Activated CD4-positive, alpha-beta T cell treated with anti-CD3 and anti-CD28 coated beads for 48 hours (primary cell): ENCODE data around the gene AP2B1.
A peak's percentile ranks its signal among the peaks of the same experiment; 100 is the strongest.
"Not testable (repeated sequence)": the region's sequence is repeated elsewhere in the genome, so short reads cannot be mapped to it uniquely, and the experiment has no call there.

Experiments used
- DNase-seq: peaks from one replicate; pipeline ENCODE4 v3.0.0-alpha.2; 2020

AP2B1 gene

GRCh38 chr17:35577830-35578196 is 9.3 kb upstream of the AP2B1 start:
- no peak for DNase-seq

- DNase-seq: peak; percentile 89
Observed at GRCh38 chr17:35578197-35578928, 8.8 kb upstream of the AP2B1 start, which contains the start of gene PEX12. PEX12 (minus strand) TSS chr17:35578571; CDS start chr17:35578021, 550 bp downstream.

DNA sequence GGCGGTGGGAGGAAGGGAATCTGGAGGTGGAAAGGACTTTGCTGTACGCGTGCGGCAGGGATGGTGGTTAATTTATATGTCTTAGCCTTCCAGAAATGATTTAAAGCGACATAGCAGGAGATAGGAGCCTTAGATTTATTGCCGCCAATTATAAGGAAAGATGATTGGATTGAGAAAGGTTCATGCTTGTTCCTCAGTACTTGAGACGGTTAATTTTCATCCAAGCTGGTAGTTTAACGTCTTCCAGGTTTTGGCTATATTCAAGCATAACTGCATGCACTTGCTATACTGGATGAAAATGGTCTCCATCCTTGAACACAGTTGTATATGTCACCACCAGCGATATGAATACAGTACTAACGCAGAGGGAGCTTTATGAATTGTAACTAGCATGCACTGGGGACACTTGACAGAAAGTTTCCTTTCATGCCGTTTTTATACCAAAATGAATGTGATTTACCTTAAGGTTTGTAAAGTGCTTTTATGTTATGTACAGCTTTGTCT is 8.1 kb upstream of the AP2B1 start:
- no peak for DNase-seq

DNA sequence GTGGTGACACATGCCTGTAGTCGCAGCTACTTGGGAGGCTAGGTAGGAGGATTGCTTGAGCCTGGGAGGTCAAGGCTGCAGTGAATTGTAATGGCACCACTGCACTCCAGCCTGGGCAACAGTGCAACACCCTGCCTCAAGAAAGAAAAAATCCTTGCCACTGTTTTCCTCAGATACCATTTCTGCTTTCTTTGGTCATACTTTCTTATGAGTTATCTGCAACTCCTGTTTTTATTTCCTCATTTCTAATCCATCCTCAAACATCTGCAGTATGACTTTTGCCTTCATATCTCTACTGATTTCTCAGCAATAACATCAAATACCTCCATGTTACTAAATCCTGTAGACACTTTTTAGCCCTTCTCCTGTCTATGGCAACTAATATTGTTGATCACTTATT is 3.1 kb upstream of the AP2B1 start:
- no peak for DNase-seq

GRCh38 chr17:35586569-35587073 is 501 bp upstream of the AP2B1 start:
- DNase-seq: no peak

DNA sequence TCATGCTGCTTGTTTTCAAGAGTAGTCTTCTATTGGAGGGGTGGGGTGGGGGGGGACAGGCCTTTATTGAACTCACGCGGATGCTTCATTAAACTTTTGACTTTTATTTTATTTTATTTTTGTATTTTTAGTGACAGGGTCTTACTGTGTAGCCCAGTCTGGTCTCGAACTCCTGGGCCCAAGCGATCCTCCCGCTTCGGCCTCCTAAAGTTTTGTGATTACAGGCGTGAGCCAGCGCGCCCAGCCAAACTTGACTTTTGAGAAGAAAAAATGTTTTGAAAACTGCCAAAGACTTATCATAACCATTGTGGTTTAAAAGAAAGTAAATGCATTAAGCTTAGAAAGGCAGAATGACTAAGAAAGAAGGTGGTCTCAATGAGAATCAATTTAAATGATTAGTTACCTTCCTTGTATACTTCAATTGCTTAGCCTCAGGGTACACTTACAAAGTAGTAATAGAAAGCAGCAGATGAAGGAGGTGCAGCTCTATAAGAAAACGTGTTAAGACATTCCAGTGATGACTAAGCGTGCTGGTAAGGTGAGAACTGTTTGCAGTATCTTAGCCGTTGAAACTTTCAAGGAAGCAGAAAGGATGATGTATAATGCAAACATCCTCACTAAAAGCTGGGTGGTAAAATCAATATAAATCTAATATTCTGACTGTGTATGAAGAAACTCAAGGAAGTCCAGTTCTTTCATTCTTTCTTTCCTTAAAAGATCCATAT is 1.2 kb downstream of the AP2B1 start:
- DNase-seq: no peak

GRCh38 chr17:35596072-35596471 is 8.9 kb downstream of the AP2B1 start:
- no peak for DNase-seq

DNA sequence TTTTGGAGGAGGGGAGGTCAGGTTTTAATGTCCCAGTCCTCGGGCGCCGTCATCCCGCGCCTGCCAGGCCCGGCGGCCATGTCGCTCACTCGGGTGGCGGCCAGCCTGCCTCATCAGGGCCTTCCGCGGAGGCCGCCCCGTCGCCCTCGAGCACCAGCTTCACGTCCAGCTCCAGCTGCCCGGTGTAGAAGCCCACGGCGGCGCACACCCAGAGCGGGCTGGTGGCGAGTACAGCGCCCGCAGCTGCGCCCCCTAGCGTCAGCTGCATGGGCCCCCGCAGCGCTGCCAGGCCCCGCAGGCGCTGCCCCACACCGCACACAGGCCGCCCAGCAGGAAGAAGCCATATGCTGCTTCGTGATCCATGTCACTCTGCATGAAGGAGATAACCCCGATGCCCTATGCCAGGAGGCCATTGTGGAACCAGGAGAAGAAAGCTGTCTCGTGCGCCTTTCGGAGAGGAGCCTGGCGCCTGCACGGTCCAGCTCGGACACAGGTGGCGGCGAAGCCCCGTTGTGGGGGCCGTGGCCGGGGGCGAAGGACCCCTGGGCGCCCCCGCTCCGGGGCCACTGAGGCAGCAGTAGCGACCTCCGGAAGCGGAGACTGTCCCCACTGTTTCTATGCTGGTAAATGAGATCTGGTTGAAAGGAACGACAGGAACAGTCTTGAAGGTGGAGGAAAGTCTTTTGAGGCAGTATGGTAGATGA is 9.6 kb downstream of the AP2B1 start:
- no peak for DNase-seq

GRCh38 chr17:35597604-35598003 is 10.5 kb downstream of the AP2B1 start:
- no peak for DNase-seq

- DNase-seq: no peak
Observed at GRCh38 chr17:35603674-35604073, 16.6 kb downstream of the AP2B1 start.

GRCh38 chr17:35605678-35606077 is 18.6 kb downstream of the AP2B1 start:
- no peak for DNase-seq

GRCh38 chr17:35607239-35607847 is 20.2 kb downstream of the AP2B1 start:
- no peak for DNase-seq

GRCh38 chr17:35609831-35610230 is 22.7 kb downstream of the AP2B1 start:
- no peak for DNase-seq

GRCh38 chr17:35610746-35611145 is 23.6 kb downstream of the AP2B1 start:
- DNase-seq: not testable (repeated sequence)

- peak; percentile 47 for DNase-seq
Observed at GRCh38 chr17:35612924-35613521, 25.9 kb downstream of the AP2B1 start.

- no peak for DNase-seq
Observed at GRCh38 chr17:35614810-35615209, 27.7 kb downstream of the AP2B1 start.

GRCh38 chr17:35616536-35616935 is 29.4 kb downstream of the AP2B1 start:
- DNase-seq: no peak

DNA sequence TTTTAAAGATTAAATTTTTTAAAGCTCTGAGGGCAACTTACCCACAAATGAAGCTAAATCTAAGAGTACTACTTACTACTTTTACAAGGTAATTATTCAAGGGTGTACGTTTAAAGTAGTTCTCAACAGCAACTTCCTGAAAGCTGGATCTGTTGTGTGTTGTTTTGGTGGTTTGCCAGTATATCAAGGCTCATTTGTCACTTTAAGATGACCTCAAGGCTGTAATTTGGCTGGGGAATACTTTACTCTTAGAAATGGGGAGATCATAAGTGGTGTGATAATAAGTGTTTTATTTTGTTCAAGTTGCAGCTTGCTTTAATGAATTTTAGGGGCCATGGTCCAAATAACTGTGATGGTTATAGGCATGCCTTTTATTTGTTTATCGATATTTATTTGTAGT is 30.4 kb downstream of the AP2B1 start:
- no peak for DNase-seq

DNA sequence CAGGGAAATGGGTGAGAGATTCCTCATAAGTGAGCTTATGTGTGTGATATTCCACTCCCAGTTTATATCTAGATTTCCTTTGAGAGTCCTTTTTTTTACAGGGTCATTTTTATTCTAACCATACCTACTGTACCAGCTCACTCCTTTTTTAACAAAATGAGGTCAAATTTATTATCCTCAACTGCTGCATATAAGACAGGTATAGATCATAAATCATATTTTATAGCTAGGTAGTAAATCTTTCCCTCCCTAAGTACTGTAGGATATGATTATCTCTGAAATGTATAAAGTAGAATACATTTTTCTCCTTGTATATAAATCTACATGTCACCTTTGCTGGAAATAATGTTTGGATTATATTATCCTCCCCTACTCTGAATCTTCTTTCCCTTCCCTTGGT is 31.5 kb downstream of the AP2B1 start:
- no peak for DNase-seq

DNA sequence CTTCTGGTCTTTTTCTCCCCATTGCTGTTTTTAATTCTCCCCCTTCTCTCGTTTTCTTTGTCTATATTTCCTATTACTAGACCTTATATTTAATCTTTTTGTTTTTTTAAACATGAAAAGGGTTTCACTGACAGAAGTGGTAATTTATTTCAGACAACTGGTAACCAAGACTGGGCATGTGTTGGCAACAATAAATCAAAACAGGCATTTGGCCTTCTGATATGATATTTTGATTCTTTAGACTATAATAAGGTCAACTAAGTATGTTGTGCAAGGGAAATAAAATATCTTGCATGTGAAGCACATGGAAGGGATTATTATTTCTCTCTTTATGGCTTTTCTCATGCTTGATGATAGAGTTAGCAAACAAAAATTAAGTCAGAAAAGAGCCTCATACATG is 34.6 kb downstream of the AP2B1 start:
- DNase-seq: no peak

DNA sequence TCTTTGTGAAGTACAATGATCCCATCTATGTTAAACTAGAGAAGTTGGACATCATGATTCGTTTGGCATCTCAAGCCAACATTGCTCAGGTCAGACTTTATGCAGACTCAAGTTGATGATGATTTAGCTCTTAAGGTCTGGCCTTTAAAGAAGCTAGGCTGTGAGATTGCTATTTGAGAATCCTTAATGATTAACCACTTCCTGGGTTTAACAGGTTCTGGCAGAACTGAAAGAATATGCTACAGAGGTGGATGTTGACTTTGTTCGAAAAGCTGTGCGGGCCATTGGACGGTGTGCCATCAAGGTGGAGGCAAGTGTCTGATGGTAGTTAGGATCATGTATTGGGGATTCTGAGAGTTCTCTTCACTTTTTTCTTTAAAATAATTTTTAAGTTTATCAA is 40.3 kb downstream of the AP2B1 start:
- no peak for DNase-seq

- no peak for DNase-seq
Observed at GRCh38 chr17:35630530-35631148, 43.5 kb downstream of the AP2B1 start.
